HG03139 (cell line): ENCODE results near the gene LMBR1L.

ENCODE experiments used
- ATAC-seq: cut with Tn5 transposase; IDR thresholded peaks from one replicate; pipeline ENCODE4 v1.9.1; 2021; ENCODE audit not compliant: unreplicated experiment

The LMBR1L gene

DNA sequence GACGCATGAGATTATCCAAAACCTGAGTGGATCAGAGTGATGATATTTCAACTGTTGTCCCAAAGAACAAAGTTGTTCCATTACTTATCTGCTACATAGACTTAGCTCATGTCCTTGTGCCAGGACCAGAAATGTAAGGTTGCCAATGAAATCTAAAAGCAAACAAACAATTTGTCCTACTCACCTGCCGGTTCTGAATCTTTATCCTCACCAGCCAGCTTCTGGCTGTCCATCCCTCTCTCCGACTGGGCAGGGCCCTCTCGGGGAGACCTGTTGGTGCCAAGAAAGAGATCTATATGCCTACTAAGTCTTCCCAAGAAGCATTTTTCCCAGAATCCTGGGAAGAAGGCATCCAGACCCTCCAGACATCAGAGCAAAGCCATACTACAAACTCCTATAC lies 55.6 kb downstream of the LMBR1L start:
- no peak for ATAC-seq

DNA sequence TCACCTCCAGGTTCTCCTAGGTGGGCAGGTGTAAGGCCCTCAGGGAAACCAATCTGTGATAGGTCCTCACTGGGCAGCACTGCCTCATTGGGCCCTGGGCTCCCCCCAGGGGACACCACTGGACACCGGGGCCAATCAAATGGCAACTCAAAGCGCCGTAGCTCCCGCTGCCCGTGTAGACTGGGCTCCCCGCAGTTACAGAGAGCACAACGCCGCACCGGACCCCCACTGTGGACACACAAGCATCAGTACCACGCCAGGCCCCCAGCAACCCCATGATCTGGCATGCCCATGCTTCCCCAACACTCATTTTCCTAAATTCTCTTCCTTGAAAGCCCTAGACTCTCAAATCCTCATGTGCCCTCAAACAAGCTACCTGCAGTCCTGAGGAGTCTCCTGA lies 56.1 kb downstream of the LMBR1L start:
- ATAC-seq: no peak

DNA sequence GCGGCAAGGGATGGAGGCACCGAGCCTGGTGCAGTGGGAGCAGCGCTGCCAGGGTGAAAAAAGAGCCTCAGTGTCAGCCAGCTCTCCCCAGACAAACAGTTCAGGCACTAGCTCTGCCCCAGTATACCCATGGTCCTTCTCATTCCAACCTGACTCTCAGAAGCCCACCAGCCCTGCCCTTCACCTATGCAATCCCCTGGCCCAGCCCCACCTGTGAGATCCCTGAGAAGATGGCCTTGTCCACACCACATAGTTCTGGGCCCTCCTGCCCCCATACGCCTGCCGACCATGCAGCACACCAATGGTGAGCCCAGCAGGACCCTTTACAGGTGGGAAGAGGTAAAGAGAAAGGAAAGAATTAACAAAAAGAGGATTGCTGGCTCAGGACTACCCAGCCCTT lies 56.6 kb downstream of the LMBR1L start:
- ATAC-seq: no peak

DNA sequence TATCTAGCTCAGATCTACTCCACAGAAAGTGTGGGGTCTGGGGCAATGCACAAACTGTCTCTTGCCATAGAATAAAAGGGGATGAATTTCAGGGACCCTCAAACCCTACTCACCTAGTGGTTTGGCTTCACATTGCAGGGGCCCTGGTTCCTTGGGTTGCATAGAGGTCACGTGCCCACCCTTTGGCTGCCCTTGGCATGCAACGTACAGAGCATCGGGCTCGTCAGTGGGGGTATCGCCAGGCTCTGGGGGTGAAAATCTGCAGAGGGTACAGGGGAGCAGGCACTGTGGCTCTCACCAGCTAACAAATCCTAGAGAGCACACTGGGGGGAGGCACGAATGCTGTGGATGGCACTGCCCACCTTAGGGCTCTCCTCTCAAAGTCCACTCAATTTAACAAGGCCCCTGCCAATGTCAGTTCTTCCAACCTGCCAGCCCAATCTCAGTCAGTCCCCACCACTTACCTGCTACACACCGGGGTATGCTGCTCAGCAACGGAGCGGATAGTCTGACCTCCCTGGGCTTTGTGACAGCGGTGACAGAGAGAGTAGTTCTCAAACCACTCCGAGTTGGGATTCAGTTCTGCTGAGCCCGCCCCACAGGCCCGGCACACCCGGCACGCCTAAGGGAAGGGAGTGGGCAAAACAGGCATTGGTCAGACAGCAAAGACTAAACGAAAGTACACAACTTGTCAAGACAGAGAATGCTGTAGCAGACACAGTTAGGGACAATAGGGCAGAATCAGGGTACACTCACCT lies 58.0 kb downstream of the LMBR1L start:
- ATAC-seq: no peak

DNA sequence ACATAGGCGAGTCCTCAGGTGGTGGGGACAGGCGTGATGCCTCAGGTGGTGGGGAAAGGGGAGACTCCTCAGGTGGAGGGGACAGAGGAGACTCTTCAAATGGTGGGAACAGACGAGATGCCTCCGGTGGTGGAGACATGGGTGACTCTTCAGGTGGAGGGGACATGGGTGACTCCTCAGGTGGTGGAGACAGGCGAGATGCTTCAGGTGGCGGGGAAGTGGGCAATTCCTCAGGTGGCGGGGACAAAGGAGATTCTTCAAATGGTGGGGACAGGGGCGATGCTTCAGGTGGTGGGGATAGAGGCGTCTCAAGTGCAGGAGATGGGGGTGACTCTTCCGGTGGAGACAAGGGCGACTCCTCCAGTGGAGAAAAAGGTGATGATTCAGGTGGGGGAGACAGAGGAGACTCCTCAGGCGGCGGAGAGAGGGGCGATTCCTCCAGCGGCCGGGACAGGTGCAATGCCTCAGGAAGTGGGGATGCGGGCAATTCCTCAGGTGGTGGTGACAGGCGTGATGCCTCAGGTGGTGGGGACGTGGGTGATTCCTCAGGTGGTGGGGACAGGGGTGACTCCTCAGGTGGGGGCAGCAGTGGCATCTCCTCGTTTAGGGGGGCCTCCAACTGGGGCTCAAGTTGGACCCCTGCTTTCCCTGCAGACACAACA lies 58.7 kb downstream of the LMBR1L start:
- ATAC-seq: no peak

DNA sequence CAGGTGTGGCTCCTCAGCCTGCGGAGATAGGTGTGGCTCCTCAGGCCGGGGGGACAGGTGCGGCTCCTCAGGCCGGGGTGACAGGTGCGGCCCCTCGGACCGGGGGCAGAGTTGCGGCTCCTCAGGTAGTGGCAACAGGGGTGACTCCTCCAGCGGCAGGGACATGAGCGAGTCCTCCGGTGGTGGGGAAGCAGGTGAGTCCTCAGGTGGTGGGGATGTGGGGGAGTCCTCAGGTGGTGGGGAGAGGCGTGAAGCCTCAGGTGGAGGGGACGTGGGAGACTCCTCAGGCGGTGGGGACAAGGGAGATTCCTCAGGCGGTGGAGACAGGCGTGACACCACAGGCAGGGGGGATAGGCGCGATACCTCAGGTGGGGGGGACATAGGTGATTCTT lies 59.3 kb downstream of the LMBR1L start:
- ATAC-seq: no peak

DNA sequence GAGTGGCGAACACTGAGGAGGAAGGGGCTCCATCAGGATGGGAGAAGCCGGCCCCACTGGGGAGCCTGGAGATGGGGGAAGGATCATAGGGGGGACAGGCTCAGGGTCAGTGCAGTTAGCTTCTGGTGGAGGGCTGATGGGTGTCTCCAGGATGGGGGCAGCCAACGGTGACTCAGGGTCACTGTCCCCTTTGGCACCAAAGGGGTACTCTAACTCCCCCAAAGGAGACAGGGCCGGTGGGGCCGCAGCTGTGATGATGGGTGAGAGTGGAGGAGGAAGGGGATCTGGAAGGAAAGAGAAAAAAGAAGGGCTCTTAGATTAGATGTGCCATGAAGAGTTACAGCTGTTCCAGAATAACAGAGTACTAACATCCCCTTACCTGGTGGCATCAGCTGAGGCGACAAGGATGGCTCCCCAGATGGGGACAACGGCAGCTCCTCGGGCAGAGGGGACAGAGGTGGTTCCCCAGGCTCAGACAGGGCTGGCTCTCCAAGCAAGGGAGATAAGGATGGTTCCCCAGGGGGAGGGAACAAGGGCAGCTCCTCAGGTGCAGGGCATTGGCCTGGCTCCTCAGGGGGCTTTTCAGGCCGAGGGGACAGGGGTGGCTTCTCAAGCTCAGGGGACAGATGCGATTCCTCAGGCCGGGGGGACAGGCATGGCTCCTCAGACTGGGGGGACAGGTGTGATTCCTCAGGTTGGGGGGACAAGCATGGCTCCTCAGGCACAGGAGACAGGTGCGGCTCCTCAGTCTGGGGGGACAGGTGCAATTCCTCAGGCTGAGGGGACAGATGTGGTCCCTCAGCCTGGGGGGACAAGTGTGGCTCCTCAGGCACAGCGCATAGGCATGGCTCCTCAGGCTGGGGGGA lies 59.9 kb downstream of the LMBR1L start:
- ATAC-seq: no peak

DNA sequence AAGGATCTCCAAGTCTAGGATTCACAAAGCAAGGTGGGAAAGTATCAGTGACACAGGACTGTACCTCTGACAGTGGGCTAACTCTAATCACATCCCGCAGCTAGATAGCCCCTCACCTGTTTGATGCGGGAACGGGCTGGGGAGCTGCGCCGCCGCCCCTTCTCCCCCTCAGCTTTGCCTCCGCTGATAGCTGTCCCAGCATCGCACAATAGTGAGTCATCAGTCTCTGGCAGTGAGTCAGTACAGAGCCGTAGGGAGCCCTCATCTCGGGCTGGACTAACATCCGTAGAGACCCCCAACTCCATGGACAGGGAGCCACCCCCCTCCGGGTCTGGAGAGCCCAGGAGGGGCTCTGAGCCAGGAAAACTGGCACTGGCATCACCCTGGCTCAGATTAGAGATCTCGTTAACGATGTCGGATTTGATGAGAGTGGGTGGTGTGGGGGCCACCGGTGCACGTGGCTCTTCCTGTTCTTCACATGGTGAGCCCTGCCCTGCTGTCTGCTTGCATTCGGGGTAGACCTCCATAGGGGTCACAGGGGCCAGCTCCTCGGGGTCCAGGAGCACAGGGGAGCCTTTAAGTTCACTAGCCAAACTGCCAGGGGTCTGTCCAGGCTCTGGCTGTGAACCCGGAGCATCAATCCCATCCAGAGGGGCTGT lies 61.0 kb downstream of the LMBR1L start:
- ATAC-seq: no peak

DNA sequence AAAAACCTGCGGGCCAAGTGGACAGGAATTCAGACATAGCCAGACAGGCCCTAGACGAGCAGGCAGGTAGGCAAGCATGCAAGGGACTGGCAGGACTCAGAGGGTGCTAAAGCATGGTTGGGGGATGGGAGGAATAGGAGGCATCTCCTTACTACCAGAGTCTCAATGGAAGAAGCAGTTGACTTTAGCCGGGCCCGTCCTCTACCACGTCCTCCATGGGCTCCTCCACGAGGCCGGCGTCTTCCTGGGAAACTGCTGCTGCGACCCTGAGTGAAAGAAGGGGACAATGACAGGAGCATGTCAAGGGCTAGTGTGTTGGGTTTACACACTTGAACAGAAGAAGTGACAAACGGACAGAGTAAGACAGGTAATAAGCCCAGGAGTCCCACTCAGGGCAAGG lies 61.7 kb downstream of the LMBR1L start:
- no peak for ATAC-seq
